Retina (tissue), 1 donor: Measurements from ENCODE around the gene KANSL1.
"Not testable (repeated sequence)": the region's sequence is repeated elsewhere in the genome, so short reads cannot be mapped to it uniquely, and the experiment has no call there.

ENCODE experiments used
- DNase-seq: peaks from one replicate; pipeline ENCODE4 v3.0.0-alpha.2; 2016

The KANSL1 gene

GRCh38 chr17:46010597-46011186 lies 182.5 kb downstream of the KANSL1 start:
- DNase-seq: no peak

- DNase-seq: no peak
Measured at GRCh38 chr17:46009681-46010596, 183.3 kb downstream of the KANSL1 start.

GRCh38 chr17:46008591-46008990 lies 184.6 kb downstream of the KANSL1 start:
- DNase-seq: no peak

- no peak for DNase-seq
Measured at GRCh38 chr17:46007461-46007965, 185.7 kb downstream of the KANSL1 start.

GRCh38 chr17:46006082-46006481 lies 187.1 kb downstream of the KANSL1 start:
- DNase-seq: not testable (repeated sequence)

- DNase-seq: no peak
Measured at GRCh38 chr17:46003907-46004748, 189.1 kb downstream of the KANSL1 start.

- DNase-seq: no peak
Measured at GRCh38 chr17:46002973-46003316, 190.3 kb downstream of the KANSL1 start.

- peak; percentile 90 for DNase-seq
Measured at GRCh38 chr17:46002311-46002972, 190.8 kb downstream of the KANSL1 start.

GRCh38 chr17:46001390-46002310 lies 191.6 kb downstream of the KANSL1 start:
- no peak for DNase-seq

- DNase-seq: no peak
Measured at GRCh38 chr17:46000757-46001156, 192.5 kb downstream of the KANSL1 start.

GRCh38 chr17:46000292-46000691 lies 192.9 kb downstream of the KANSL1 start:
- no peak for DNase-seq

GRCh38 chr17:45999900-46000290 lies 193.3 kb downstream of the KANSL1 start:
- DNase-seq: no peak

GRCh38 chr17:45998987-45999899 lies 194.0 kb downstream of the KANSL1 start, which contains the start of gene STH:
Gene STH (plus strand): TSS chr17:45999250. CDS start chr17:45999280, 30 bp downstream.
- no peak for DNase-seq

- DNase-seq: no peak
Measured at GRCh38 chr17:45997624-45998023, 195.6 kb downstream of the KANSL1 start.

- no peak for DNase-seq
Measured at GRCh38 chr17:45997166-45997565, 196.1 kb downstream of the KANSL1 start.

GRCh38 chr17:45996282-45996937 lies 196.8 kb downstream of the KANSL1 start:
- DNase-seq: no peak

GRCh38 chr17:45995627-45996270 lies 197.5 kb downstream of the KANSL1 start:
- DNase-seq: no peak

GRCh38 chr17:45994987-45995386 lies 198.2 kb downstream of the KANSL1 start:
- DNase-seq: no peak

- peak; percentile 19 for DNase-seq
Measured at GRCh38 chr17:45993962-45994627, 199.1 kb downstream of the KANSL1 start.
